CD4-positive, alpha-beta T cell treated with Interleukin-2 at 100 ng/mL for 4 hours (primary cell): Measurements from ENCODE around the gene TBCD.
"Not testable (repeated sequence)": the region's sequence is repeated elsewhere in the genome, so short reads cannot be mapped to it uniquely, and the experiment has no call there.

Experiments
- DNase-seq: peaks from one replicate; pipeline ENCODE4 v3.0.0-alpha.2; 2020; ENCODE audit warnings: low spot score

The TBCD gene

DNA sequence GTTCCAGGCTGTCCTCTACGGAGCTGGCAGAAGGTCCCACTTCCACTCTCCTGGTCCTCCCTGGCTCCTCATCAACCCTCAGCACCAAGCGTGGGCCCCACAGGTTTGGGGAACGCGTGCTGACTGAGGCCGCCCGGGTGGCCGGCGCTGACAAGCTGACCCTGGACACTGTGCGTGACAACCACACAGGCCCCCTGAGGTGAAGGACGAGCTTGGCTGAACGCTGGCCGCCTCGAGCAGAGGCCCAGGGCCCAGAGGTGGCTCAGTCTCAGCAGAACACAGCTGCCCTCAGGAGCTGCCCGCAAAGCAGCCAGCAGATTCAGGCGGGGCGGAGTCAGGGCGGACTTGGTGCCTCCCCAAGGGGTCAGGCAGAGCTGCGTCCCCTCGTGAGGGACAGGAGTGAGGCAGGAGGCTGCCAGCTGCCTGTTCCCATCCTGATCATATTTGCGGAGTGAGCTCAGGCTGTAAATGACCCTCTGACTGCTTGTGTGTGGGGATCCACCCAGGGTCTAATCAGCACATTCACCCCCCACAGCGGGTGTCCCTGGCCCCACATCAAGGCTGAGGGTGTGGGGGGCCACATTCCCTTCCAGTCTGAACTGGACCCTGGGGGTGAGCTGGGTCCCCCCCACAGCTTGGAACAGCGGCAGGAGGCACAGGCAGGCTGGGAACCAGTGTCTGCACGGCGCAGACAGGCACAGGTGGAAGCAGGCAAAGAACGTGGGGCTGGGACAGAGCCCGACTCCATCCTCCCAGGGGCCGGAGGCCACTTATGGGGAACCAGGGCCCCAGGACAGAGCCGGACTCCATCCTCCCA lies 222.5 kb downstream of the TBCD start:
- no peak for DNase-seq

DNA sequence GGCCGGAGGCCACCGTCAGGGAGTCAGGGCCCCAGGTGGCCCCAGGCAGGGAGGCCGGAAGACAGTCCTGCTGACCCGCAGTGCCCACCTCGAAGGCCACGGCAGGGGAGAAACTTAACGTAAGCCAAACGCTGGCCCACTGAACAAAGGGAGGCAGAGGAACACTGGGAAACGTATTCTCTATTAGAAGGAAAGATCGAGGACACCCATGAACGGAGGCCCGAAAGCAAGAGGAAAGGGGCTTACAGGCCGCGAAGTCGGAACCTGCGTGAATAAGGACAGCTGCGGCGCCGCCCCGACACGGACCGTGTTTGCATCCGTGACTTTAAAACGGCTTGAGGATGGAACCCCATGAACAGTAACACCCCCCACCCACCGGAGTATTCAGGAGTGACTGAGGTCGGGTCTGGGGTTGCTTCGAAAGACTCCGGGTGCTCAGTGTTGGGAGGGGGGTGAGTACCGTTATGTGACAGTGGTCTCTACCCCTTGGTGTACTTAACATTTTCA lies 225.2 kb downstream of the TBCD start:
- DNase-seq = no peak

DNA sequence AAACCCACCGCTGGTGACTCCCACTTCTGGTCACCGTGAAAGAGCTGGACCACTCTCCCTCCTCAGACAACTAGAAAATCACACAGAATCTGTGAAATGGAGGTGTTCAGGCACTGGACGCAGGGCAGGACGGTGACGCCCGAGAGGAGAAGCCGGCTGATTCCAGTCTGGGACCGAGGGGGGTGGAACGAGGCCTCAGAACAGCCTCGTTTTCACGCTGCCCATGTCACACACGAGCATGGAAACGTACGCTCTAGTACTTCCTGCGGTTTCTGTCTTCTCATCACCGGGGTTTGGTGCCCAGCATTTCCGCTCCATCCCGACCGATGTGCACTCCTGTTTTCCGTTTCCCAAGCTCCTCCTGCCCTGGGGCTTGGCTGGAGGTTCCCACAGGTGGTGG lies 225.7 kb downstream of the TBCD start:
- no peak for DNase-seq

DNA sequence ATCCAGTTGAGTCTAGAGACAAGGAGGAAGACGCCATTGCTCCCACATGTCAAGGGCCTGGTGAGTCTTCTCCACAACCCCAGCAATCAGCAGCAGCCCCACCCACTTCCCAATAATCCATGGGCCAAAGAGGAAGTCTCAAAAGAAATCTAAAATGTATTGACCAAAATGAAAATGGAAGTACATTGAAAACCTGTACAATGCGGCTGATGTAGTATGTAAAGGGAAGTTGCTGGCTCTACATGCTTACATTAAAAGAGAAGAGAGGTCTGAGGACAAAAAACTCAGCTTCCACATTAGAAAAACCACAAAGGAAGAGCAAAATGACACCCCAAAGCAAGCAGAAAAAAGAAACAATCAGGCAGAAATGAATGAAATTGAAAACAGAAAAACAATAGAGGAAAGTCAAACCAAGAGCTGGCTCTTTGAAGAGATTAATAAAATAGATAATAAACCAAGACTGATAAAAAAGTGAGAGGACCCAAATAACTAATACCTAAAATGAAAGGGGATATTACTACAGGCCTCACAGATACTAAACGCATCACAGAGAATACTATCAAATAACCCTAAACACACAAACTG lies 227.0 kb downstream of the TBCD start:
- peak; percentile 18 for DNase-seq

DNA sequence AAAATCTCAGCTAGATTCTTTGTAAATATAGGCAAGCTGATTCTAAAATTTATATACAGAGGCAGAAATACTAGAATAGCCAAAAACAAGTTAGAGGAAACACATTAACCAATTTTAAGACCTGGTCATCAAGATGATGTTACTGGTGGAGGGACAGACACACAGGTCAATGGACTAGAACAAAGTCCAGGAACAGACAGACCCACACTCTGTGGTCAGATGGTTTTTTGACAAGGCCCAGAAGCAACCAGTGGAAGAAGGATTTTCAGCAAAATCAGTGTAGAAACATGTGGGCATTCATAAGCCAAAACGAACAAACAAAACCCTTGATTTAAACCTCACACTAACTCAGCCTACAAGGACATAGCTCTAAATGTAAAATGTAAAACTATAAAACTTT lies 227.9 kb downstream of the TBCD start:
- no peak for DNase-seq

DNA sequence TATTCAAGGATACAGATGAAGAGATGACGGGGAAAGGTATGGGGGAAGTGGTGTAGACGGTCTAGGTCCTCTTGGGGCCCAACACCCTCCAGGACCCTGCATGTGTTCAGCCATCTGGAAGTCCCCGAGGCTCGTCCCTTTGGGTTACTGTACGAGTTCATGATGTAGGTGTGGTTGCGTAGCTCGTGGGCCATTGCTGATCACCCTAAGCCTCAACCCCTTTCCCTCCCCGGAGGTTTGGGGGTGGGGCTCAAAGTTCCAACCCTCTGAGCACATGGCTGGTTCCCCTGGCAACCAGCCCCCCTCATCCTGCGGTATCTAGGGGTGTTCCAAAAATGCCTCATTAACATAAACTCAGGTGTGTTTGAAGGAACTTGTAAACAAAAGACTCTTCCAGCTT lies 228.8 kb downstream of the TBCD start:
- DNase-seq = no peak

DNA sequence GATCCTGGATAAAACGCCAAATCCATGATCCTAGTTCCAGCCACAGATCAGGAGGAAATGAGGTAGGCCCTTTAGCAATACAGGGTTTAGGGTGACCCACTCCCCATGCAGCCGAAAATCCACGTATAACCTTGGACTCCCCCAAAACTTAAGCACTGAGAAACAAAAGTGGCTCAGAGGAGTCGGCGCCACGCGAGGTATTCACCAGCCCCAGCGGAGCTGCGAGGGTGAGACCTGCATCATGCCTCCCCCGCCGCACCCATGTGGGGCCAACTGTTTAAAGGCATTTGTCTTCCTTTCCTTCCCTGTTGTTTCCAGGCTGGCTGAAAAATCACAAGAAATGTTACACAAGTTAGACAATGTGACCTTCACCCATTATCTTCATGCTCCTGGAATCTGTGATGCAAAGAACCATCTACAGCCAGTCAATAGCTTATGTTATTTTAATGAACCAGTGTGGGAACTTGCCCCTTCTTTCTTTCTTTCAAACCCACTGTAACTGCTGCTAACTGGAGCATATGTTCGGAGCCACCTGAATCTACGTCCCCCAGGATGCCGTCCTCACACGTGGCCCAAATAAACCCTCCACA lies 229.4 kb downstream of the TBCD start:
- no peak for DNase-seq

DNA sequence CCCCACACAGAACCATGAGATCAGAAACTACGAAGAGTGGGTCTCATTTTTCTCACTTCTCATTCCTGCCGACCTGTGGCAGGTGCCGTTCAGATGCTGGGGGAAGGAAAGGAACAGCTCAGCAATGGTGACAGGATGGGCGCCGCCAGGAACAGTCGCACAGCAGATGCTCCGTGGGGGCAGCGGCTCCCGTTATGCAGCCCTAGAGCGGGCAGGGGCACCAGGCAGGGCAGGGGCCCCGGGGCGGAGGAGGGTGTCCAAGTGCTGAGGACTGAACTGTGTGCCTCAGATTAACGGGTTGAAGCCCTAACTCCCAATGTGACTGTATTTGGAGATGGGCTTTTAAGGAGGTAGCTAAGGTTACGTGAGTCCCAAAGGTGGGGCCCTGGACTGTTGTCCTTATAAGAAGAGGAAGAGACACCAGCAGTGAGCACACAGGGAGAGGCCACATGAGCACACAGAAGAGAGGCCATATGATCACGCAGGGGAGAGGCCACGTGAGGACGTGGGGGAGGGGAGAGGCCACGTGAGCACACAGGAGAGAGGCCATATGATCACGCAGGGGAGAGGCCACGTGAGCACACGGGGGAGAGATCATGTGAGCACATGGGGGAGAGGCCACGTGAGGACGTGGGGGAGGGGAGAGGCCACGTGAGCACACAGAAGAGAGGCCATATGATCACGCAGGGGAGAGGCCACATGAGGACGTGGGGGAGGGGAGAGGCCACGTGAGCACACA lies 231.8 kb downstream of the TBCD start:
- DNase-seq = no peak

DNA sequence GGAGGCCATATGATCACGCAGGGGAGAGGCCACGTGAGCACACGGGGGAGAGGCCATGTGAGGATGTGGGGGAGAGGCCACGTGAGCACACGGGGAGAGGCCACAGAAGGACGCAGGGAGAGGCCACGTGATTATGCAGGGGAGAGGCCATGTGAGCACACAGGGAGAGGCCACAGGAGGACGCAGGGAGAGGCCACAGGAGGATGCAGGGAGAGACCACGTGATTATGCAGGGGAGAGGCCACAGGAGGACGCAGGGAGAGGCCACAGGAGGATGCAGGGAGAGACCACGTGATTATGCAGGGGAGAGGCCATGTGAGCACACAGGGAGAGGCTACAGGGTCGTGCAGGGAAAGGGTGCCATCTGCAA lies 232.4 kb downstream of the TBCD start:
- DNase-seq = not testable (repeated sequence)

DNA sequence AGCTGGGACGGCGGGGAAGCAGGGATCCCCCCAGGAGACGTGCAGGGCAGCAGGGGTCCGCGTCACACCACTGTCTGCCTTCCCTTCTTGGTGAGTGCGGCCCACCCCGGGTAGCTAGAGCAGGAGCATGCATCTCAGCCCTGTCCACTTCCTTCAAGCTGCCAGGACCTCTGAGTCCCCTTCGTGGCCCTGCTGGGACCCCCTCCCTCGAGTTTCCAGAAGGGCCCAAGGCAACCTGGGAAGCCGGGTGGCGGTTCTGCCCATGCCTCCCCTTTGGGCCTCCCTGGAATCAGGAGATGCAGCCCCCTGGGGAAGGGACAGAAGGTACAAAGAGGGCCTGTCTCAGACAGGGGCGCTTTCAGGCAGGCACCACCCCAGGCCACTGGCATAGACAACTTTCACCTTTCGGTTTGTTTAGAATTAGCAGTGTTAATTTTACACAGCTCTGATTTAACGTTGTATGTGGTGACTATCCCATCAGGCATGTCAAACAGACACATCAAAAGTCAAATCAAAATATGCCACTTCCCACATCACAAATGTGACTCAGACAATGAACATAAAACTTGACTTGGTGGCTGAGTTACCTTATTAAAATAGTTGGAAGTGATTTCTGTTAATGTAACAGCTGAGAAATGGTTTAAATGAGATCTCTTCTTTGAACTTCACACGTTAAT lies 233.0 kb downstream of the TBCD start:
- DNase-seq = peak; percentile 14

DNA sequence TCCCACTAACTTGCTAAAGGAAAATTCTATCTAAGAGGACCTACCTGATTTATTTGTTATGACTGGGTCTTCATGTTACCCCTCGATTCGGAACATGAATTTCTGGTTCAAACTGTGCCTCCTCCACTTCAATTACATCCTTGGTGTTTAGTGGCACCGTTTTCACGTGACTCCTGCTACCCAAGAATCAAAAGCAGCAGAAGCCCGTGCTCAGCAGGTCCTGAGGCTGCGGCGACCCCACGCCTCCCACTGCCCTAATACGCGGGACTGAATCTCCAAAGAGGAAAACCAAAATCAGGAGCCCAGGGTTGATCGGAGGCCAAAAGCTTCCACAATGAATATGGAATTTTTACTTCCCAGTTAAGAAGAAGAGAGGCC lies 233.6 kb downstream of the TBCD start:
- DNase-seq = no peak

DNA sequence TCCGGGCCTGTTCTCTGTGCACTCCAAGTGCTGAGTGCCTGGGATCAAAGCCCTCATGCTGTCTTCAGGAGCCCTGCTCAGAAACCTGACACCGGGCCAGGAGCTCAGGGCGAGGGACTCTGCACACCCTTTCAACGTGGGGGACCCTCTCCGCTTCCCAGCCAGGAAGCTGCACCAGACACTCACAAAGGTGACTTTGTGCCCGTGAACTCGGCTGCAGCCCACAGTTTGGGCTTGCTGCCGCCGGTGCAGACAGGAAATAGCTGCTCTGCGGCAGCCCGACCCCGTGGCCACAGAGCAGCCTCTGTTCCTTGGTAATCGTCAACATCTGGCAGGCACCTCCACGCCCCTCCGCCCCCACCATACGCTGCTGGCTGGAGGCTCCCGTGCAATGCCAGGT lies 234.1 kb downstream of the TBCD start:
- DNase-seq = peak; percentile 53

DNA sequence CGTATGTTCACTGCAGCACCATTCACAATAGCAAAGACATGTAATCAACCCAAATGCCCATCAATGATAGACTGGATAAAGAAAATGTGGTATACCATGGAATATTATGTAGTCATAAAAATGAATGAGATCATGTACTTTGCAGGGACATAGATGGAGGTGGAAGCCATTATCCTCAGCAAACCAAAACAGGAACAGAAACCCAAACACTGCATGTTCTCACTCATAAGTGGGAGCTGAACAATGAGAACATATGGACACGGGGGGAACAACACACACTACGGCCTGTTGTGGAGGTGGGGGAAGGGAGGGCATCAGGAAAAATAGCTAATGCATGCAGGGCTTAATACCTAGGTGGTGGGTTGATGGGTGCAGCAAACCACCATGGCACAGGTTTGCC lies 237.2 kb downstream of the TBCD start:
- not testable (repeated sequence) for DNase-seq

DNA sequence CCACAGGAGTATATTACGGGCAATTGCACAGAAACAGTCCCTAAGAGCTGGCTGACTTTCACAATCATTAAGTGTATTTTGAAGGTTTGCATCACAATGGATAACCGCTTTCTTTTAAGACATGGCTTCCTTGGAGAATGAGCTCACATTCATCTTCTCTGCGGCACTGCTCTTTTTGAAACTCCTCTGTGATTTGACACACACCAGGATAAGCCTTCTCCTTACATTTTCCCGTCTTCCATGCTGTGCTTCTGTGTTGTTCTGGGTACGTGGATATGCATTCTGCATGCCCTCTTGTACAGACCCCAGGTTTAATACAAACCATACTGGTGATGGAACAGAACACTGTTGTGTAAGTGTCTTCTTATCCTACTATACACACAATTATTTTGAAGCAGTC lies 238.0 kb downstream of the TBCD start:
- no peak for DNase-seq

DNA sequence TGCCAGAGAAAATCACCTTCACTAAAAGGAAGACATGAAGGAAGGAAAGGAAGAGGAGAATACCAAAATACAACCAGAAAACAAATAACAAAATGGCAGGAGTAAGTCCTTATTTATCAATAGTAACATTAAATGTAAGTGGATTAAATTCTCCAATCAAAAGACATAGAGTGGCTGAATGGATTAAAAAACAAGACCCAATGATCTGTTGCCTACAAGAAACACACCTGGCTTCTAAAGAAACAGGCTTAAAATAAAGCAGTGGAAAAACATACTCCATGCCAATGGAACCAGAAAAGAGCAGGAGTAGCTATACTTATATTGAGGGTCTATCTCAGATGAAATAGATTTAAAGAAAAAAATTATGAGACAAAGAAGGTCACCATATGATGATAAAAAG lies 241.1 kb downstream of the TBCD start:
- DNase-seq = no peak
